ENCODE measurements around the gene USP14.

- TF ChIP-seq, protein P1, sequence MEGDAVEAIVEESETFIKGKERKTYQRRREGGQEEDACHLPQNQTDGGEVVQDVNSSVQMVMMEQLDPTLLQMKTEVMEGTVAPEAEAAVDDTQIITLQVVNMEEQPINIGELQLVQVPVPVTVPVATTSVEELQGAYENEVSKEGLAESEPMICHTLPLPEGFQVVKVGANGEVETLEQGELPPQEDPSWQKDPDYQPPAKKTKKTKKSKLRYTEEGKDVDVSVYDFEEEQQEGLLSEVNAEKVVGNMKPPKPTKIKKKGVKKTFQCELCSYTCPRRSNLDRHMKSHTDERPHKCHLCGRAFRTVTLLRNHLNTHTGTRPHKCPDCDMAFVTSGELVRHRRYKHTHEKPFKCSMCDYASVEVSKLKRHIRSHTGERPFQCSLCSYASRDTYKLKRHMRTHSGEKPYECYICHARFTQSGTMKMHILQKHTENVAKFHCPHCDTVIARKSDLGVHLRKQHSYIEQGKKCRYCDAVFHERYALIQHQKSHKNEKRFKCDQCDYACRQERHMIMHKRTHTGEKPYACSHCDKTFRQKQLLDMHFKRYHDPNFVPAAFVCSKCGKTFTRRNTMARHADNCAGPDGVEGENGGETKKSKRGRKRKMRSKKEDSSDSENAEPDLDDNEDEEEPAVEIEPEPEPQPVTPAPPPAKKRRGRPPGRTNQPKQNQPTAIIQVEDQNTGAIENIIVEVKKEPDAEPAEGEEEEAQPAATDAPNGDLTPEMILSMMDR (IDR thresholded peaks at IDR 0.05) = no peak
- no peak for TF ChIP-seq POLR2A (IDR thresholded peaks at IDR 0.05)
These were observed 1.6 kb downstream of the USP14 start for GRCh38 chr18:159933-160332.
